Amniotic stem cell (primary cell): ENCODE data around the gene IZUMO2.
"Not testable (repeated sequence)": the region's sequence is repeated elsewhere in the genome, so short reads cannot be mapped to it uniquely, and the experiment has no call there.

Source experiments
- DNase-seq: peaks from one replicate; lab custom pipeline; 2025; lab: John Stamatoyannopoulos, UW

IZUMO2 gene

DNA sequence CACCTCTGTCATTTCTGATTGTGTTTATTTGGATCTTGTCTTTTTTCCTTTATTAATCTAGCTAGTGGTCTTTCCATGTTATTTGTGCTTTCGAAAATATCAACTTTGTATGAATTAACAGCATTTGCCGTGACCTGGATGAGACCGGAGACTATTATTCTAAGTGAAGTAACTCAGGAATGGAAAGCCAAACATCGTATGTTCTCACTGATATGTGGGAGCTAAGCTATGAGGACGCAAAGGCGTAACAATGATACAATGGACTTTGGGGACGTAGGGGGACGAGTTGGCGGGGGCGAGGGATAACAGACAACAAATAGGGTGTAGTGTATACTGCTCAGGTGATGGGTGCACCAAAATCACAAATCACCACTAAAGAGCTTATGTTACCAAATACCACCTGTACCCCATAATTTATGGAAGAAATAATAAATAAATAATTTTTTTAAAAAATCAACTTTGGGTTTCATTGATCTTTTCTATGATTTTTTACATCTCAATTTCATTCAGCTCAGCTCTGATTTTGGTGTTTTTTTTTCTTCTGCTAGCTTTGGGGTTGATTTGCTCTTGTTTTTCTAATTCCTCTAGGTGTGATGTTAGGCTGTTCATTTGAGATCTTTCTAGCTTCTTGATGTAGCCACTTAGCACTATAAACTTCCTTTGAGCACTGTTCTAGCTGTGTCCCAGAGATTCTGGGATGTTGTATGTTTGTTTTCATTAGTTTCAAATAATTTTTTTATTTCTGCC is 27.1 kb downstream of the IZUMO2 start:
- DNase-seq, result not testable (repeated sequence)

DNA sequence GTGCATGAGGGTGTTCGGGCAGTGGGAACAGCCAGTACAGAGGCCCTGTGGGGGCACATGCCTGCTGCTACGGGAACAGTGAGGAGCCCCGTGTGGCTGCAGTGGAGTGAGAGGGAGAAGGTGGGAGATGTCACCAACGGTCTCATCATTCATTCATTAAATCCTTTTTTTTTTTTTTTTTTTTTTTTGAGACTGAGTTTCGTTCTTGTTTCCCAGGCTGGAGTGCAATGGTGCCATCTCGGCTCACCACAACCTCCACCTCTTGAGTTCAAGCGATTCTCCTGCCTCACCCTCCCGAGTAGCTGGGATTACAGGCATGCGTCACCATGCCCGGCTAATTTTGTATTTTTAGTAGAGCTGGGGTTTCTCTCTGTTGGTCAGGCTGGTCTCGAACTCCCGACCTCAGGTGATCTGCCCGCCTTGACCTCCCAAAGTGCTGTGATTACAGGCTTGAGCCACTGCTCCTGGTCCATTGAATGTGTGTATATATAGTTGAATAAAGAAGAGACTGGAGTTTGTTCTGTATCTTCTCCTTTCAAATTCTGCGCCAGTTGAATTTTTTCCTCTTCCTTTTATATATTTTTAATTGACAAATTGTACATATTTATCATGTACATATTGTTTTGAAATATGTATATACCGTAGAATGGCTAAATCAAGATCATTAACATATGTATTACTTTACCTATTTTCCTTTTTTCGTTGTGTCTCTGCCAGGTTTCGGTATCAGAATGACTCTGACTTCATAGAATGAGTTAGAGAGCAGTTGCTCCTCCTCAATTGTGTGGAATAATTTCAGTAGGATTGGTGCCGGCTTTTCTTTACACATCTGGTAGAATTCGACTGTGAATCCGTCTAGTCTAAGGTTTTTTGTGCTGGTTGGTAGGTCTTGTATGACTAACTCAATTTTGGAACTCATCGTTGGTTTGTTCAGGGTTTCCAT is 28.0 kb downstream of the IZUMO2 start:
- not testable (repeated sequence) for DNase-seq

DNA sequence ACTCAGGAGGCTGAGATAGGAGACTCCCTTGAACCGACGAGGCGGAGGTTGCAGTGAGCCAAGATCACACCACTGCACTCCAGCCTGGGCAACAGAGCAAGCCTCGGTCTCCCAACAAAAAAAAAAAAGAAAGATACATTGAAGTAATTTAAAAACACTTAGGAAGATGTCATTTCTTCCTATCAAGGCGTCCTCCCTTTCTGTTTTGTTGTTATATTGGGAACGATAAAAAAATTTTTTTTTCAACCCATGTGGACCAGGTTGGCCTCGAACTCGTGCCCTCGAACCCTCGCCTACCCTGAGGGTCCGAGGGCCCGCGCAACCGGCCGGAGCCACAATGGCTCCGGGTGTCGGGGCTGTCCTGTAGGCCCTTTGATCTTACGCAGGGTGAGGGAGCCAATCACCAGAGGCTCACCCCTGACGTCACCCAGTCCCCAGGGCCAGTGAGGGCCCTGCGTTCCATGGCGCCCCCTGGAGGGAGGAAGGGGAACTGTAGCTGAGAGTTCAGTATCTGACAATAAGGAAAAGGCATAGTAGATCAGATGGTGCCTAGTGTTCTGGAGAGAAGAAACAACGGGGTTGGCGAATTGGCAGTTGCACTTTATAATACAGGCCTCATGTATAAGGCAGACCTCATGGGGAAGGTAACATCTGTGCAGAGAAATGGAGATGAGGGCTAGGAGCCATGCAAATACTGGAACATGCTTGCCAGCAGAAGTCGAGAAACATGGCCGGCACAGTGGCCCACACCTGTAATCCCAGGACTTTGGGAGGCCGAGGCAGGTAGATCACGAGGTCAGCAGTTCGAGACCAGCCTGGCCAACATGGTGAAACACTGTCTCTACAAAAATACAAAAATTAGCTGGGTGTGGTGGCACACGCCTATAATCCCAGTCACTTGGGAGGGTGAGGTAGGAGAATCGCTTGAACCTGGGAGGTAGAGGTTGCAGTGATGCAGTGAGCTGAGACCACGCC is 29.3 kb downstream of the IZUMO2 start:
- DNase-seq, result not testable (repeated sequence)

DNA sequence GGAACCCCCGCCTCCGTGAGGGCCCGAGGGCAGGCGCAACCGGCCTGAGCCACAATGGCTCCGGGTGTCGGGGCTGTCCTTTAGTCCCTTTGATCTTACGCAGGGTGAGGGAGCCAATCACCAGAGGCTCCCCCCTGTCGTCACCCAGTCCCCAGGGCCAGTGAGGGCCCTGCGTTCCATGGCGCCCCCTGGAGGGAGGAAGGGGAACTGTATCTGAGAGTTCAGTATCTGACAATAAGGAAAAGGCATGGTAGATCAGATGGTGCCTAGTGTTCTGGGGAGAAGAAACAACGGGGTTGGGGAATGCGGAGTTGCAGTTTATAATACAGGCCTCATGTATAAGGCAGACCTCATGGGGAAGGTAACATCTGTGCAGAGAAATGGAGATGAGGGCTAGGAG is 59.1 kb downstream of the IZUMO2 start:
- not testable (repeated sequence) for DNase-seq

DNA sequence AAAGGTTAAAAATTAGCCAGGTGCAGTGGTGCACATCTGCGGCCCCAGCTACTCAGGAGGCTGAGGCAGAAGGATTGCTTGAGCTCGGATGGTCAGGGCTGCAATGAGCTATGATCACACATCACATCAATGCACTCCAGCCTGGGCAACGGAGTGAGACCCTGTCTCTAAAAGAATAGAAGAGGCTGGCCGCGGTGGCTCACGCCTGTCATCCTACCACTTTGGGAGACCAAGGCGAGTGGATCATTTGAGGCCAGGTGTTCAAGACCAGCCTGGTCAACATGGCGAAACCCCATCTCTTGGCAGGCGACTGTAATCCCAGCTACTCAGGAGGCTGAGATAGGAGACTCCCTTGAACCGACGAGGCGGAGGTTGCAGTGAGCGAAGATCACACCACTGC is 59.7 kb downstream of the IZUMO2 start:
- not testable (repeated sequence) for DNase-seq
